Smooth muscle cell of trachea (primary cell): ENCODE results near the gene ARMCX5. TPM values are rescaled to one million over a fixed set of nuclear protein-coding genes. Genes with fewer than 3 reads are reported as not detected.

Experiments used
- total RNA-seq: library from RNA; depleted of rRNA; stranded (reverse); fragments of >200 nt; gene quantifications from 2 replicates; pipeline ENCODE4 v1.2.1, GENCODE V29; 2014

The ARMCX5 gene
- 17.9 and 19.9 TPM in 2 replicates for total RNA-seq

DNA sequence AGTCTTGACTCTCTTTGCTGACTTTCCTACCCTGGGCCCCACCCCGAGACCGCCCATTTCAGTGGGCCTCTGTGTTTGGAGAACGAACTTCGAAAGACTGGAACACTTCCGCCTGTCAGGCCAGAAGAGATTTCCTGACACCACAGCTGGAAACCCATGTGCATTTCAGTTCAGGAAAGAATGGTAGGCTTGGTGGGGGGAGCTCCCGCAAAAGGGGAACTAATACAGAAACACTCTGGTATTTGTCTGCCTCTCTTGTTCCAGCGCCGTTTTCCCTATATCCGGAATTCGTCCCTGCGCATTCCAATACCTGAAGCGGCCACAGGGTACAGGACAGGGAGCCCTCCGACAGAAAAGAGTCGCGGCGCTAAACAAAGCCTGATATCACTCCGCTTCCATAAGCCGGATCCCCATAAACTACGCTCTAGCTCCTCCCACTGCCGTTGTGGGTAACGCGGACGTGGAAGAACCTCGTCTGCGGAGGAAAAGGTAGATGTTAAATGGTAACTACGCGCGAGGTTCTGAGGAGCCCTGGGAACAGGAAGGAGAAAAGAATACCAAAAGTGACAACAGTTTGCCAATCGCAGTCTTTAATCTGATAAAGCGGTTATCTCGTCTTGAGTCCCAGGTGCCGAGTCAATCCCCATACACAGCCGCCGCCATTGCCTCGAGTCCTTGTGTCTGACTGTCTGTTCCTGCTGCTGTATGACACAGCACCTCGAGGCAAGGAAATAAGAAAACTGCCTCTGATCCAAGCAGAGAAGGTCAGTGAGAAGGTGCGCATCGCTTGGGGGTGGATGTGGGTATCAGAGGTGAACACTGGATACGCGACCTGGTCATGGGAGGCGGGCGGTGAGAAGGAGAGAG, at the start of gene ARMCX5:
Gene ARMCX5 (plus strand): TSS at position 432 of the 867 bp plus-strand sequence. CDS start 2,627 bp downstream, outside the sequence.

DNA sequence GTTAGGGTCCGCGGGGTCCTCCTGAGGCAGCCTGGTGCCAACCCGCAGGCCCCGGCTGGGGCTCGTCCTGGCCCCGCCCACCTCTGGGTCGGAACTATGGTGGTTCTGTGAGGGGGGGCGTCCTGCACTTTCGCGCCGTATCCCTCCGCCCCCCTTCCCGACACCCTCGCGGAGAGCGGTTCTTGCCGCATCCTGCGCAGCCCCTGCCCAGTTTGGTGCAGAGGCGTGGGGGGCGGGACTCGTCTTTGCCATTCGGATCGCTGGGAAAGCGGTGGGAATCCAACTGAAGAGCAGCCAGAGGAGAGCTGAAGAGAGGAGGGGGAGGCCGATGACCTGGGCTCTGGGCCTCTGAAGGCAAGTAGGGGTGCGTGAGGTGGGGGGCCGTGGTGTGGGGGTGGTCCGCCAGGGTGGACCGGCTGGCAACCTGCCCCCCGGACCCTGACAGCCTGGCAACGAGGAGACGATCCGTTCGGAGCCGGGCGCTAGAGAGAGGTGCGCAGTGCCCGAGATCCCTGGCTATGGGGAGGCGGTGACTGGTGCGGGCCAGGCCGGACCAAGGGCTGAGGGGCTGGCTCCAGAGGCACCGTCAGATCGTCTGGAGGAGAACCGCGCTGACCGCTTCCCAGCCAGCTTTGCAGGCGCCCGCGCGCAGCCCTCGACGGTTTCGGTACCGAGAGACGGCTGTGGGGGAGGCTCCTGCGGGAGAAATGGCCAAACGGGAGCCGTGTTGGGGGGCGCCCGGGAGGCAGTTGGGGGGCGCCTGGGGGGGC, 52.1 kb downstream of the ARMCX5 start, which contains the start of gene GPRASP1:
Gene GPRASP1 (plus strand): TSS at position 242 of the 770 bp plus-strand sequence. CDS start 2,431 bp downstream, outside the sequence.

Other genes with a start within 250 kb of the ARMCX5 start
- not detected in 2 replicates for gene NXF2B, start 159.5 kb upstream of the ARMCX5 start, total RNA-seq
- gene TCP11X2, start 127.7 kb upstream of the ARMCX5 start, total RNA-seq, result not detected in 2 replicates
- 2.0 and 10.2 TPM in 2 replicates for gene TMSB15A, start 82.8 kb upstream of the ARMCX5 start, total RNA-seq
- gene GPRASP1, start 52.0 kb downstream of the ARMCX5 start, total RNA-seq, result 4.2 and 5.6 TPM in 2 replicates
- 27.3 and 27.9 TPM in 2 replicates for gene GPRASP2, start 112.9 kb downstream of the ARMCX5 start, total RNA-seq
- gene GPRASP3, start 121.2 kb downstream of the ARMCX5 start, total RNA-seq, result 7.4 and 8.7 TPM in 2 replicates